Mammary epithelial cell (primary cell): Measurements from ENCODE around the gene USP37.

Experiments
- EZH2 ChIP-seq: IDR thresholded peaks from 2 replicates; pipeline ENCODE4 v1.6.1; 2012; ENCODE audit warnings: low read length, inconsistent platforms, borderline replicate concordance
- TF ChIP-seq, protein P1 (sequence below), 2 donors: IDR thresholded peaks in 1 of 2; conservative IDR thresholded peaks in 1 of 2; 2 replicates each; pipeline ENCODE4 v1.5.1; 2011 to 2012; ENCODE audit warnings: inconsistent platforms in 2 of 2, low read length in 2 of 2, mild to moderate bottlenecking in 2 of 2, control low read depth in 1 of 2, low read depth in 1 of 2; ENCODE audit not compliant: insufficient read depth in 1 of 2; ENCODE audit errors: extremely low read depth in 1 of 2

- TF ChIP-seq EZH2: no peak
- TF ChIP-seq, protein P1, sequence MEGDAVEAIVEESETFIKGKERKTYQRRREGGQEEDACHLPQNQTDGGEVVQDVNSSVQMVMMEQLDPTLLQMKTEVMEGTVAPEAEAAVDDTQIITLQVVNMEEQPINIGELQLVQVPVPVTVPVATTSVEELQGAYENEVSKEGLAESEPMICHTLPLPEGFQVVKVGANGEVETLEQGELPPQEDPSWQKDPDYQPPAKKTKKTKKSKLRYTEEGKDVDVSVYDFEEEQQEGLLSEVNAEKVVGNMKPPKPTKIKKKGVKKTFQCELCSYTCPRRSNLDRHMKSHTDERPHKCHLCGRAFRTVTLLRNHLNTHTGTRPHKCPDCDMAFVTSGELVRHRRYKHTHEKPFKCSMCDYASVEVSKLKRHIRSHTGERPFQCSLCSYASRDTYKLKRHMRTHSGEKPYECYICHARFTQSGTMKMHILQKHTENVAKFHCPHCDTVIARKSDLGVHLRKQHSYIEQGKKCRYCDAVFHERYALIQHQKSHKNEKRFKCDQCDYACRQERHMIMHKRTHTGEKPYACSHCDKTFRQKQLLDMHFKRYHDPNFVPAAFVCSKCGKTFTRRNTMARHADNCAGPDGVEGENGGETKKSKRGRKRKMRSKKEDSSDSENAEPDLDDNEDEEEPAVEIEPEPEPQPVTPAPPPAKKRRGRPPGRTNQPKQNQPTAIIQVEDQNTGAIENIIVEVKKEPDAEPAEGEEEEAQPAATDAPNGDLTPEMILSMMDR (conservative IDR thresholded peaks at IDR 0.05 in 1 of 2, IDR thresholded peaks at IDR 0.05 in 1 of 2; ENCODE audit: extremely low read depth in 1 of 2, insufficient read depth in 1 of 2, low read depth in 1 of 2, low read length in 2 of 2): no peak
Measured at GRCh38 chr2:218478544-218478943, 89.6 kb downstream of the USP37 start.
